ENCODE data around the gene OGFOD2.
A peak's percentile ranks its signal among the peaks of the same experiment; 100 is the strongest.

OGFOD2 gene

DNA sequence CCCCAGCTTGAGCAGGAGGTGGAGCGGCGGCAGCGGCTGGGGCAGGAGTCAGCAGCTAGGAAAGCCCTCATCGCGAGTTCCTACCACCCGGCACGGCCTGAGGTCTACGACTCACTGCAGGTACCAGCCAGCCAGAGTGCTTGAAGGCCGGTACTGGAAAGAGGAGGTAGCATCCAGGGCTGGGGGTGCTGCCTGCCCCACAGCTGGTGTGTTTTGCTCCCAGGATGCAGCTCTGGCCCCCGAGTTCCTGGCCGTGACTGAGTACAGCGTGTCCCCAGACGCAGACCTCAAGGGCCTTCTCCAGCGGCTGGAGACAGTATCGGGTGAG, 1.6 kb downstream of the OGFOD2 start:
- no peak for DNase-seq (ENCODE audit: low read depth in 2 of 2, low spot score in 1 of 2)

DNA sequence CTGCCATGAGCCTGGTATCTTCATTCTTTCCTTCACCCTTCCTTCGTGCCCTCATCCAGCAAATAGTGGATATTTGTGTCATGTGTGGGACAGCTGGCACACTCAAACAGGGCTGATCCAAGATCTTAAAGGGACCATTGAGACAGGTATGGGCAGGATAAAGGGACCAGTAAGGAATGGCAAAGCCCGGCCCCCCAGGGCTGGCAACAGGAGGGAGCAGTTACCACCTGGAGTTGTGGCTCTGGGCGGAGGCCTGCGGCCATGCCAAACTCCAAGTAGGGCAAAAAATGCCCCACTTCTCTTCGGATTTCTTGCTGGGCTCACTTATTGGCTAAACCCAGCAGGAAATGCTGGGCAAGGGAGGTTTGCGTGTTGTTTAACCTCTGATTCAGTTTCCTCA, 2.1 kb downstream of the OGFOD2 start:
- no peak for DNase-seq (ENCODE audit: low read depth in 2 of 2, low spot score in 1 of 2)

DNA sequence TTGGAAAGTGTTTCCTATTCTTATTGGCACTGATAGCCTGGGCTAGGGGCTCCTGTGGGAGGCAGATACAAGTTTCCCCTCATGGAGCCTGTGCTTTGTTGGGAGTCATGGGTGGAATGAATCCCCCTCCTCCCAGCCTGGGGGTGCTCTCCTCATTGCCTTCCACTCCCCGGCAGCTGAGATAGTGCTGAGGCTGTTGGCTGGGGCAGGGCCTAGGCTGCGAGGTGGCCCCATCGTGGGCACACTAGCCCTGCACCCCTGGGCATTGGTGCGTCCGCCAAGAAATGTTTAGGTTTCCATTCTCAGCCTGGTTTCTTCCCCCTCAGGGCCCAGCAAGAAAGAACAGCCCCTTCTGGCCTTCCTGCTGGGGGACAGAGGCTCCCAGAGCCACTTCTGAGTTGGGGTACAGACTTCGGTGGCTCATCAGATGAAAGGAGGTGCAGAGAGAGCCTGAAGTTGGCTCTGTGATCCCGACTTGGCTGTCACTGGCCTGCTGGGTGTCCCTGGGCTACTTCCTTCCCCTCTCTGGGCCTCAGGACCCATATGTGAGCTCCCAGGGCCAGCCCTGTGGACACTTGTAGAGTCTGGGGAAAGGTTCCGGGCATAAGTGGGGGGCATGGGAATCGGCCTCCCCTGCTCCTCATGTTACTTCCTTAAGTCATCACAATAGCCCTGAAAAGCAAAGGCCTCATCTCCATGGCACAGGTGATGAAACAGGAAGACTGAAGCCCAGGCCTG, 2.8 kb downstream of the OGFOD2 start:
- DNase-seq (ENCODE audit: low read depth in 2 of 2, low spot score in 1 of 2): no peak

DNA sequence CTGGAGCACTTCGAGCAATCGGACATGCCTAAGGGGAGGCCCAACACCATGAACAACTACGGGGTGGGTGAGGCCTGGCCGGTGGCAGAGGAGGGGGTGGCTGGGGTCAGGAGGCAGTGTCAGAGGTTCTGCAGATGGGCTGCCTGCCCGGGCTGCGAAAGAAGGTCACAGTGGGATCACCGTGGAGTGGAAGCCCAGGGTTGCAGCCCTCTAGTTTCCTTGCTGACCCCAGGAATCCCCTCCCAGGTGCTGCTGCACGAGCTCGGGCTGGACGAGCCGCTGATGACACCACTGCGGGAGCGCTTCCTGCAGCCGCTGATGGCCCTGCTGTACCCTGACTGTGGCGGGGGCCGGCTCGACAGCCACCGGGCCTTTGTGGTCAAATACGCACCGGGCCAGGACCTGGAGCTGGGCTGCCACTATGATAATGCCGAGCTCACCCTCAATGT, 3.5 kb downstream of the OGFOD2 start:
- no peak for DNase-seq (ENCODE audit: low read depth in 2 of 2, low spot score in 1 of 2)

DNA sequence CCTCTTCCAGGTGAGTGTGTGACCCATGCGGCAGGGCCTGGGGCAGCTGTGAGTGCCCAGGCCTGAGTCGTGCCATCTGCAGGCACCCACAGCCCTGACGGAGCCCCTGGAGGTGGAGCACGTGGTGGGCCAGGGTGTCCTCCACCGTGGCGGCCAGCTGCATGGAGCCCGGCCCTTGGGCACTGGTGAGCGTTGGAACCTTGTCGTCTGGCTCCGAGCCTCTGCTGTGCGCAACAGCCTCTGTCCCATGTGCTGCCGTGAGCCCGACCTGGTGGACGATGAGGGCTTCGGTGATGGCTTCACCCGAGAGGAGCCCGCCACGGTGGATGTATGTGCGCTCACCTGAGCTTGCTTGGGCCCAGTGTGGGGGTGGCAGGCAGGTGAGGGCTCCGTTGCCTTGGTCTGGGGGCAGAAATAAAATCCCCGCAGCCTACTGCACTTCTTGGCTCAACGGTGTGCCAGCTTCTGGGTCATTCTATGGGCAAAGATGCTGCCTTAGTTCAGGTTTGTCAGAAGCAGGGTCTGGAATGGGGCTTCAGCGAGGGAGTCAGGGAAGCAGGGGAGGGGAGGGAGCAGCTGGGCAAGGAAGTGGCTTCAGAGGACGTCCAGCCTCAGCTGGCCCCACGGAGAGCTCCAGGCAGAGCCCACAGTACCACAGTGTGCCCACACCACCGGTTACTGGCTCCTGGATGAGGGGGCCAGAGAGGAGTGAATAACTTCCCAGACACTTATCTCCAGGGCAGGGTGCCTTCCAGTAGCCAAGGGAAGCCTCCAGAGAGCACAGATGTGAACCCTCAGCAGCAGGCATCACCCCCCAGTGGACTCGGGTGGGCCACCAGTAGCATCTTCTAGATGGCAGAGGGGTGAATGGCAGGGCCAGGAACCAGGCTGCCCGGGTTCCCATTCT, 4.2 kb downstream of the OGFOD2 start:
- DNase-seq (ENCODE audit: low read depth in 2 of 2, low spot score in 1 of 2): no peak

DNA sequence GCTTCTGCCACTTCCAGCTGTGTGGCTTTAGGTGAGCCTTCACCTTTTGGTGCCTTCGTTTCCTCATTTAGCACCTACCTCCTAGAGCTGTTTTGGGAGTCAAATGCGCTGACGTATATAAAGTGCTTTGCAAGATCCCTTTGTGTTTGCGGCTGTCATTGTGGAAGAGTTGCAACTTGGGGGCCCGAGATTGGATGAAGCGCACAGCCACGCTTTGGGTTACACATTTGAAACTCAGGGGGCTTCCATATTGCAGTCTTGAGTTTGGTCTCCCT, 4.8 kb downstream of the OGFOD2 start:
- DNase-seq (ENCODE audit: low read depth in 2 of 2, low spot score in 1 of 2): no peak

DNA sequence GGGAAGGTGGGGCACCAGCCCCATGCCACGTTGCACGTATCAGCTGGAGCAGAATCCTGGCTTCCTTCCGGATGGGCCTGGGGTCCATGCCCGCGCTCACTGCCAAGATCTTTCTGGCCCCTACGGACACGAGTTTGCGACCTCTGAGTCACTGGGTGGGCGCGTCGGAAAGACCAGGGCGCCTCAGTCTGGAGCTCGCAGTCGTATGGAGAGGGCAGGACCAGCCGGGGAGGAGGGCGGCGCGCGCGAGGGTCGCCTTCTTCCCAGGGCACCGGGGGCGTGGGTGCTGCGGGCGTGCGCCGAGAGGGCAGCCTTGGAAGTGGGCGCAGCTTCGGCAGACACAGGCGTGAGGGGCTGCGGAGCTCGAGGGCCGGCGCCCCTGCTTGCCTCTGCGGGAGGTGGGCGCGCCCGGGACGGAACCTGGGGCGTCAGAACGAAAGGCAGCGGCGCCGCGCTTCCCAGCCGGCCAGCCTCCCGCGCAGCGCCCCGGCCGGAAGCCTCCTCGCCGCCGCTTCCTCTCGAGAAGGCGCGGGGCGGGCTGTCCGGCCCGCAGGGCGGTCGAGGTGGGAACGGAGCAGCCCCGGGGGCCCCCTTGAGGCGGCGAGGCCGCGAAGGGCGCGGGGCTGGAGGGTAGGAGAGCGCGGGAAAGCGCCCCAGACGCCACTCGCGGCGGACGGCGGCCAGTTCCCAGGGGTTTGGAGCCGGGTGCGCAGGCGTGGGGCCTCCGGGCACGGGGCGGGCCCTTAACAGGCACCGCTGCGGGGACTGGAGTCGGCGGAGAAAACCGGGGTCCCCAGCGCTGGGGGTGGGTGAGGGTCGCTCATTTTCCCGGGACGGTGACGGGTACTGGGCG, 5.4 kb downstream of the OGFOD2 start, which contains the start of gene ARL6IP4:
ARL6IP4 (plus strand) TSS at position 499 of the 853 bp plus-strand sequence. CDS start 459 bp downstream, outside the sequence.
- peak in 1 of 2 donors; percentile 34 for DNase-seq (ENCODE audit: low read depth in 2 of 2, low spot score in 1 of 2)

DNA sequence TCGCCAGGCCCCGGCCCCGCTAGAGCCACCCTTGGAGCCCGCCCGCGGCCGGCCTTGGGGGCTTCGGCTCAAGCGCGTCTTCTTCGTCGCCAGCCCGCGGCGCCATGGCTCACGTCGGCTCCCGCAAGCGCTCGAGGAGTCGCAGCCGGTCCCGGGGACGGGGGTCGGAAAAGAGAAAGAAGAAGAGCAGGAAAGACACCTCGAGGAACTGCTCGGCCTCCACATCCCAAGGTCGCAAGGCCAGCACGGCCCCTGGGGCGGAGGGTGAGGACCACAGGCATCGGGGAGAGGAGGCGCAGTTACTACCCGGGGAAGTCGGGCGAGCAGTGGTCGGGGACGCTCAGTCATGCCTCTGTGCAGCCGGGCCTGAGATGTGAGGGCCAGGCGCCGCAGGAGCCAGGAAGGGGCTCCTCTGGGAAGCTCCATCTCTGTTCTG, 6.0 kb downstream of the OGFOD2 start:
- no peak for DNase-seq (ENCODE audit: low read depth in 2 of 2, low spot score in 1 of 2)

DNA sequence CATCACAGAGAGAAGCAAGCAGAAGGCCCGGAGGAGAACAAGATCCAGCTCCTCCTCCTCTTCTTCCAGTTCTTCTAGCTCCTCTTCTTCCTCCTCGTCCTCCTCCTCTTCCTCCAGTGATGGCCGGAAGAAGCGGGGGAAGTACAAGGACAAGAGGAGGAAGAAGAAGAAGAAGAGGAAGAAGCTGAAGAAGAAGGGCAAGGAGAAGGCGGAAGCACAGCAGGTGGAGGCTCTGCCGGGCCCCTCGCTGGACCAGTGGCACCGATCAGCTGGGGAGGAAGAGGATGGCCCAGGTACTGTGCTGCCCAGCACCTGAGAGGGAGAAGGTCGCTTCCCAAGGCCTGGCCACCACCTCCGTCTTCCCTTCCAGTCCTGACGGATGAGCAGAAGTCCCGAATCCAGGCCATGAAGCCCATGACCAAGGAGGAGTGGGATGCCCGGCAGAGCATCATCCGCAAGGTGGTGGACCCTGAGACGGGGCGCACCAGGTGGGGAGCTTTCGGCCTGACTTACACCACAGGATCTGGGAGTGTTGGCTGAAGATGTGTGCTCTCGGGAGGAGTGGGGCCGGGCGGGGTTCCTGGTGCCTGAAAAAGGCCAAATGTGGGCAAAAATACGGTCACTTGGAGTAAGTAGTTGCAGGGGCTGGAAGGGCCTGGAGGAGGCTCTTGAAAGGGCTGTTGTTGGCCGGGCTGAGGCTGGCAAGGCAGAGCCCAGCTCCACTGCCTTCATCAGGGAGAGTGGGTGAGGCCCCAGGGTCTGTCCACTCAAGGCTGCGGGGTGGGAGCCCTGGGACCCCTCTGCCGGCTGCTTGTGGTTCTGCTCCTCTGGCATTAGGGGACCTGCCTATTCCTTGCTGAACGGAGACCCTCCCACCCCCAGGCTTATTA, 6.8 kb downstream of the OGFOD2 start:
- no peak for DNase-seq (ENCODE audit: low read depth in 2 of 2, low spot score in 1 of 2)

DNA sequence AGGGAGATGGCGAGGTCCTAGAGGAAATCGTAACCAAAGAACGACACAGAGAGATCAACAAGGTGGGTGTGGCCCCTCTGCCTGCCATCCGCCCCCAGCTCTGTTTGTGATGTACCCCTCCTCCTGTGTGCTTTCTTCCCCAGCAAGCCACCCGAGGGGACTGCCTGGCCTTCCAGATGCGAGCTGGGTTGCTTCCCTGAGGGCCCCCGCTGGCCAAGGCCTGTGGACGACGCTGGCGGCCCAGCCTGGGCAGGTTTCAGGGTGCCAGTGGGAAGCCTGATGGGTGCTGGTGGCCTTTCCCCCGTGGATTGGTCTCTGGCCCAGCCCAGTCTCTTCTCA, 7.4 kb downstream of the OGFOD2 start:
- no peak for DNase-seq (ENCODE audit: low read depth in 2 of 2, low spot score in 1 of 2)

DNA sequence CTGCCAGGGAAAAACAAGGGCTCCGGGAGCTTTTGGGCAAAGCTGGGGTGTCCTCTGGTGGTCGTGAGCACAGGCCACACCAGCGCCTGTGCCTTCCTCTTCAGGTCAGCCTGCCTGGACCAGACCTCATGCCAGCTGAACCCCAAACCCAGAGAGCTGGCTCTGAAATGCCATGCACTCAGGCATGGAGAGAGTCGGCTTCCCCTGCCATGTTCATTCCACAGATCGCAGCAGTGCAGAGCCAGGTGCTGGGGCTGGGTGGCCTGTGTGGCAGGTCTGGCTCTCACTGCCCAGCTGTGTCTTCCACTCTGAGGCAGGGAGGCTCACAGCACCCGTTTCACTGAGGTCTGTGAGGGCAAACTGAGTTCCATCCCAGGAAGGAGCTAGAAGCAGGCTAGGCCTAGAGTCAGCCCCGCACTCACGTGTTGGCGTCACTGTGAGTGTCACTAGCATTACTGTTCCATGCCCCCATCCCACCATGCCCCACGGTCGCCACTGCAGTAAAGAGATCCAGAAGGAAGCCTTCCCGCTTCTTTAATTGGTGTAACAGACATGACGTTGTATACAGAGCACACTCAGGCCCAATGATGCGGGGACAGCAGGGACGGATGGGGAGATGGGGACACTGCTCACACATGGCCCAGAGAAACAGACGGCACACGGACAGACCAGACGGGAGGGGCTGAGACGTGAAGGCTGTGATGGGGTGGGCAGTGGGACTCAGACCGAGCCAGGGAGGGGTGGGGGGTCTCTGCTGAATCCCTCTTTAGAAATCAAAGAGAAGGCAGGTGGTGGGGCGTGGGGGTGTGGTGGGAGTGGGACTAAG, 8.1 kb downstream of the OGFOD2 start:
- no peak for DNase-seq (ENCODE audit: low read depth in 2 of 2, low spot score in 1 of 2)

DNA sequence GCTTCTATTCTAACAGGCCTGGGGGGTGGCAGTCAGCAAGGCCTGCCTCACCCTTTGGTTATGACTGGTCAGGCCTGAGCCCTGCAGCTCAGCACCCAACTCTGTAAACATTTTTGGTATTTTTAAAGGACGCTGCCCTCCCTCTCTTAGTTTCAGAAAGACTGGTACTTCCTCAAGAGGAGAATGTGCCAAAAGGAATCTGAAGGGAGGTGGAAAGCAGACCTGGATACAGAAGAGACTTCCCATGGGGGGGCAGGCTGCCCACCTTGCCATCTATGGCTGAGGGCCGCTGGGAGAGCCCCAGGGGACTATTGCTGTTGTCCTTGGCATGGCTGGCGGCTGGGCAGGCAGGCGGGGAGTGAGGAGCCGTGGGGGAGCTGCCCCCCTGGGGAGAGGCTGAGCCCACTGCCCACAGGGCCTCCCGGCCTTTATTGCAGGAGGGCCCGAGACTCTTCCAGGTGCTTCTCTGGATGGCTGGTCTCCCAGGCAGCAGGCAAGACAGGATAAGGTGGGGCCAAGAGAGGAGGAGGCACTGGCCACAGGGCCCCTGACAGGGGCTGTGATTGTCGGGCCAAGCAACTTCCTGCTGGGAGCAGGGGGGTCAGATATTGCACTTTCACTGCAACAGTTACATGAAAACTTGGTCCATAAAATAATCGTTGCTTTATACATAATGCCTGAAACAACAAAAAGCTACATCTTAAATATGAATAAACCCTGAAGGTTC, 8.9 kb downstream of the OGFOD2 start:
- no peak for DNase-seq (ENCODE audit: low read depth in 2 of 2, low spot score in 1 of 2)

DNA sequence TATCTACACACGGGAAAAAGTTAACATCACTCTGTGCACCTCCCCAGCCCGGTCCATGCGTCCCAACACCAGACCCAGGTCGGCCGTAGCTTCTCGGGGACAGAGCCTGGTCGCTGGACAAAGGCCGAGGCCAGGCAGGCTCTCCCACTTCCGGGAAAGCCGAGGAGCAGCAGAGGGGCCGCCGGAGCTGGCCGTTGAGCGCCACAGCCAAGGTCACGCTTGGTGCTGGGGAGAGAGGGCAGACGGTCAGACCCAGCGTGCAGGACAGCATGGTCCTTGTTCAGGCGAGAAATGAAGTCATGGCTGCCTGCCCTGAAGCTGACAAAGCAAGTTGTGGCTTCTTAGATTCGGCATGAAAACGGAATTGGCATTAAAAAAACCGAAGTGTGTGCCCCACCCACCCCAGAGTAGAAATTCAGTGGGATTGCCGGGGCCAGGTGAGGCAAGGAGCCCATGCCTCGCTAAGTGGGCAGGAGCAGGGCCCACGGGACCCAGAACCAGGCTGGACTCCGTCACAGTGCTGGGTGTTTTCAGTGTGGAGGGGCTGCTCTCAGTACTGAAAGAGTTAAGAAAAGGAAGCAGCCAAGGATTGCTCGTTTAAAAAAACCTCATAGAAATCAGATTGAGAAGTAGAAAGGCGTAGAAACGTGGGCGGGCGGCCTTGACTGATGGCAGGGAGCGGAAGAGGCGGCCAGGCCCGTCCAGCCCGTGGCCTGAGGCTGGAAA, 9.7 kb downstream of the OGFOD2 start:
- DNase-seq (ENCODE audit: low read depth in 2 of 2, low spot score in 1 of 2): no peak

DNA sequence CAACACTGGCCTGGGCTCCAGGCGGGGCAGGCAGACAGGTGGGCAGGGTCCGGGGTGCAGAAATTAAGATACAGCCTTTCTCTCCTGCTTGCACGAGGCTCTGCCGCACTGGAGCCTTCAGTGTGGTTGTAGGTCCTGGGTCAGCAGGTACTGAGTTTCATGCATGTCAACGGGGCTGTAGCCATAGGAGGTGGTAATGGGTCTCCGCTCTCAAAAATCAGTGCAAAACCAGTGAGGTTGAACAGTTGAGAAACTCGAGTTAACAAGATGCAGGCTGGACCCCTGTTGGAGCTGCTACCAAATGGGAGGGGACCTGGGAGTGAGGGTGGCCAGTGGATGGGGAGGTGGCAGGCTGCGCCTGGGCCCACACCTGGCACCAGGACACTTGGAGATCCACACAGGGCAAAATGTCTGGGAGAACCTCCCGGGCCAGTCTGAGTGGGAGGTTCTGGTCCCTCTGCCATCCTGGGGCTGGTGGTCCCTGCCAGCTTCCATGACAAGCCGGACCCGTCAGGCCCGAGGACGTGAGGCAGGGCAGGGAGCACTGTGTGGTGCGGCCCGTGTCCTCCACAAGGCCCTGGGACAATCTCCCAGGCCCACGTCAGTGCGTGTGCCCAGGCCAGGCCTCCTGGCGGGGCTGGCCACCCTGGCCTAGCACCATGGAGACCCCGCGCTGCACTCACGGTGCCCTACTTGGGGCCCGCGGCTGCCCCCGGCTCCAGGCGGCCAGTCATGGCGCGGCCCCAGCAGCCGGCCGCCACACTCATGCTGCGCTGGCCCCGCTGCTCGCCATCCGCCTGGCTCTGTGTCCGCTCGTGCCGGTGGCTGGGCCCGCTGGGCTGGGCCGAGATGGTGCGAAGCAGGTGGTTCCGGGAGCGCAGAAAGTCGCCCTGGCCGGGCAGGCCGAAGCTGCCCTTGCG, 10.6 kb downstream of the OGFOD2 start:
- DNase-seq (ENCODE audit: low read depth in 2 of 2, low spot score in 1 of 2): no peak

DNA sequence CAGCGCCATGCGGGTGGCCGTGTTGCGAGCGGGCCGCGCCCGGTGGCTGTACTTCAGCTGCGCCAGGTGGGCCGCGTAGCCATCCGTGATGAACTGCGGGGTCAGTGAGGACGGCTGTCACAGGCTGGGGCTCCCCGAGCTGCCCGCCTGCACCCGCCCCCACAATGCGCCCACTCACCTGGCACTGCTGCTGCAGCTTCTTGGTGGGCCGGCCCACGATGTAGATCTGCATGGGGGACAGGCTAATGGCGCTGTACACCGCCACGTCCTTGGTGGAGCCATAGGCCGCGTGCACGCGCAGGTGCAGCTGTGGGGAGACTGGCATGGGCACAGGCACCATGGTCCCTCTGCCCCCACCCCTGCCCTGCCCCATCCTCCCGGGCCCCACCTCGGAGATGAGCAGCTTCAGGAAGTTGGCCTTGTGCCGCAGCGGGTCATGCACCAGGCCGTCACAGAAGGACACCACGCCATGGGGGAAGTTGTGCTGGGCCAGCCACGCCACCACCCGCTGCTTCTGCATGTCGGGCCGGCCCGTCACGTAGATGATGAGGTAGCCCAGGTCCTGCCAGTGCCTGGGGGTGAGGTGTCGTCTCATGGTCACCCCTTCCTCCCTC, 11.3 kb downstream of the OGFOD2 start:
- DNase-seq (ENCODE audit: low read depth in 2 of 2, low spot score in 1 of 2): no peak

DNA sequence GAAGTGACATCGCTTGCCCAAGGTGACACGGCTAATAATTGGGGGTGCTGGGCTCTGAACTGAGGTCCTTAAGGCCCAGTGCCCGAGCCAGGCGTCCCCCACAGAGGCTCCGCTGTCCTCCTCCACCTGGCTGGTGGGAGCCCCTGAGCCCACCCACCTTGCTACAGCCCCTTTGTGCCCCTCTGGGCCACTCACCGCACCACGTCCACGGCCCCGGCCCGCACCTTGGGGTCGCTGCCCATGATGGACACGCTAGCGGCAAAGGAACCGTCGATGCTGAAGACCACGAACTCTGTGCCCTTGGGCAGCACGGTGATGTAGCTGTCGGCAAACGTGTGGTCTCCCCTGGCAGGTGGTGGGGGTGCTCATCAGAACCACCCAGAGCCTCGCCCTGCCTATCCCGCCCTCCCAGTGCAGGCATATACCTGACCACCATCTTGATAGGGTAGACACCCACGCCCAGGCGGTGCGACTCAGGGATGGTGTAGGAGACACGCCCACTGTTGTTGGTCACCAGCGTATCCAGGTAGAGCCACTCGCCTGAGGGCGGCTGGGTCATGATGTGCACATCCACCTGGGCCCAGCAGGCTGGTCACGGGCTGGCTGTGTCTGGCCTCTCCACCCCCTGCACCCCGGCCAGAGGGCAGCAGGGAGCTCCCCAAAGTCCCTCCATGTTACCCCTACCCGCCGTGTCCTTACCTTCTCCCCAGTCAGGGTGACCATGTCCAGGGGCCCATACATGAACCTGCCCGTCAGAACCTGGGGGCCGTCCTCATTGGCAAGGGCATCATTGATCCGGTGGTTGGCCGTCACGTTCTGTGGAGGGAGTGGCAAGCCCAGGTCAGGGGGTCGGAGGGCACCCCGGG, 12.3 kb downstream of the OGFOD2 start:
- no peak for DNase-seq (ENCODE audit: low read depth in 2 of 2, low spot score in 1 of 2)

All from stimulated activated CD8-positive, alpha-beta memory T cell treated with anti-CD3 and anti-CD28 coated beads, Interleukin-4, amount 100 ng/mL, for 1 hour (primary cell).